Mucosa of descending colon (tissue), 3 donors: ENCODE data around the gene FCHSD2. TPM values are rescaled to one million over a fixed set of nuclear protein-coding genes. Genes with fewer than 3 reads are reported as not detected.
A peak's percentile ranks its signal among the peaks of the same experiment; 100 is the strongest.
"Not testable (repeated sequence)": the region's sequence is repeated elsewhere in the genome, so short reads cannot be mapped to it uniquely, and the experiment has no call there.

ENCODE experiments used
- ATAC-seq: fragments of 200-7000 bp; cut with Tn5 transposase; one replicate; pipeline ENCODE4 v1.9.1; 2020; ENCODE audit warnings: mild to moderate bottlenecking, moderate library complexity
- DNase-seq, 3 donors: peaks; one replicate each; pipeline ENCODE4 v3.0.0-alpha.2; 2020
- H3K36me3 ChIP-seq: fragments of 200-600 bp; one replicate; pipeline ENCODE4 v1.8.0; 2021; ENCODE audit warnings: low read depth, mild to moderate bottlenecking
- H3K4me1 ChIP-seq: fragments of 200-600 bp; one replicate; pipeline ENCODE4 v1.8.0; 2021; ENCODE audit warnings: low read depth, mild to moderate bottlenecking
- H3K4me3 ChIP-seq: fragments of 200-600 bp; one replicate; pipeline ENCODE4 v1.8.0; 2021; ENCODE audit warnings: mild to moderate bottlenecking
- H3K9me3 ChIP-seq: fragments of 200-600 bp; one replicate; pipeline ENCODE4 v1.8.0; 2021; ENCODE audit warnings: mild to moderate bottlenecking
- CTCF ChIP-seq: fragments of 200-600 bp; IDR thresholded peaks from one replicate; pipeline ENCODE4 v1.8.0; 2022; ENCODE audit warnings: antibody characterized with exemption, mild to moderate bottlenecking
- intact Hi-C, 2 donors: fragments of 100-400 bp; cut with DNase I in 1 of 2; cut with micrococcal nuclease in 1 of 2; formaldehyde crosslinking; loops; one replicate each; pipeline versions ENCODE4 v1.11.0 to v1.11.1; 2022; cut with DNase I, micrococcal nuclease
- total RNA-seq, 3 donors: library from RNA; stranded (reverse); fragmentation: NEBNext Ultra II Directional in 2 of 3; extraction: Animal tissue kit (Norgen Biotek cat#: 25700) in 2 of 3; gene quantifications; one replicate each; pipeline versions ENCODE4 v1.2.1 to v1.2.4, GENCODE V29; 2021 to 2023
- donor health status: DM: no; HTN: no; CAD: no; lungs with moderate emphysema.
- donor health status: DM: no; HTN: no; CAD: no.
- donor health status: DM: no; HTN: yes; CAD: no.

Gene FCHSD2
- total RNA-seq, 3 donors from 2014 or later: 15.7 to 41.6 (median 21.6) TPM

DNA sequence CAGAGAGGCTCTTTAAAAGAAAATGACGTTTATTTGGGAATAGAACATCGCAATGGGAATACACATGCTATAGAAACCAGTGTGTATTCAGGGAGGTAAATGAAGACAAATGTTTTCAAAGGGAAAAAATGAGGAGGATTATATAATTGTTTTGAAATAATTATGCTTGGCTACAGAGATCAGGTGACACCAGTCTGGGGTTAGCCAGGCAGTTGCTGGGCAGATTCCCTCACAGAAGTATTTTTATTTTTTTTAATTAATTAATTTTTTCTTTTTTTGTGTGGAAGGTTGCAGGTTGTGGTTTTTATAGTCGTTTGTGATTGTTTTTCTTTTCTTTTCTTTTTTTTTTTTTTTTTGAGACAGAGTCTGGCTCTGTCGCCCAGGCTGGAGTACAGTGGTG is 342.7 kb downstream of the FCHSD2 start:
- intact Hi-C loops: loop anchor here in 1 of 2 donors (10.0 kb wide), 1 partner anchor 75 kb away; no protein-coding TSS in a partner anchor

GRCh38 chr11:72798361-72798760 is 343.8 kb downstream of the FCHSD2 start:
- ATAC-seq: no peak
- Histone ChIP-seq H3K4me3 (no peak overlapping the region), H3K36me3 (no peaks in the 10 kb centered on the region), H3K9me3 (no peaks in the 10 kb centered on the region), H3K4me1 (no peaks in the 10 kb centered on the region)
- intact Hi-C loops: loop anchor here in 1 of 2 donors (10.0 kb wide), 1 partner anchor 74 kb away; no protein-coding TSS in a partner anchor
- no peak for DNase-seq
- no peak for TF ChIP-seq CTCF

More for the DNA sequence above, 342.7 kb downstream of the FCHSD2 start:
- Histone ChIP-seq H3K4me1 (no peaks in the 10 kb centered on the region), H3K36me3 (no peaks in the 10 kb centered on the region), H3K9me3 (no peaks in the 10 kb centered on the region), H3K4me3 (no peak overlapping the region)
- ATAC-seq (no peak), DNase-seq (no peak)
- no peak for TF ChIP-seq CTCF

- peak; percentile 95 for TF ChIP-seq CTCF
- H3K4me3 ChIP-seq: peak within 1 kb of the TSS; percentile 38
- no peaks in the 10 kb centered on the region for H3K9me3 ChIP-seq
- H3K36me3 ChIP-seq: no peaks in the 10 kb centered on the region
- intact Hi-C loops: loop anchor here (5.0 to 10.0 kb wide), 2 partner anchors 69 to 71 kb away; no protein-coding TSS in a partner anchor
- peak; percentile 99 for ATAC-seq
- peaks cover 13% of the 10 kb centered on the region for H3K4me1 ChIP-seq
- peak; percentile 96 to 98 (median 97) for DNase-seq
Measured at GRCh38 chr11:72793425-72794367, 348.4 kb downstream of the FCHSD2 start, which contains the start of gene STARD10. TSS of gene STARD10 (minus strand) at chr11:72794047. CDS start at chr11:72781181, 12,866 bp downstream.

DNA sequence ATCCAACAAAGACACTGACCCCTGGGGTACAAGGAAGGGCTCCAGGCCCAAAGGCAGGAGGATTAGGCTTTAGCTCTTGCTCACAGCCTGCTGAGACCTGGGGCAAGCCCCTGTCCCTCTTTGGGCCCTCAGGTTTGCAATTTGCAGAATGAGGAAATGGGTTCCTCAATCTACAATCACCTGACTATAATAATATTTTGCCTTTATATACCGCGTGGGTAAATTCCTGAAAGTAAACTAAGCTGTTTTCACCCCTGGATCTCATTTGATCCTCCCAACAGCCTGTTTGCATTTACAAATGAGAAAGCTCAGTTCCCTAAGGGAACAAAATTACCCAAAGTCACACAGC is 349.1 kb downstream of the FCHSD2 start:
- intact Hi-C loops: loop anchor here (5.0 to 10.0 kb wide), 2 partner anchors 68 to 71 kb away; no protein-coding TSS in a partner anchor
- Histone ChIP-seq H3K4me3 (no peak overlapping the region), H3K9me3 (no peaks in the 10 kb centered on the region), H3K36me3 (no peaks in the 10 kb centered on the region), H3K4me1 (peaks cover 15% of the 10 kb centered on the region)
- no peak for ATAC-seq
- peak in 1 of 3 donors; percentile 19 for DNase-seq
- TF ChIP-seq CTCF: no peak

DNA sequence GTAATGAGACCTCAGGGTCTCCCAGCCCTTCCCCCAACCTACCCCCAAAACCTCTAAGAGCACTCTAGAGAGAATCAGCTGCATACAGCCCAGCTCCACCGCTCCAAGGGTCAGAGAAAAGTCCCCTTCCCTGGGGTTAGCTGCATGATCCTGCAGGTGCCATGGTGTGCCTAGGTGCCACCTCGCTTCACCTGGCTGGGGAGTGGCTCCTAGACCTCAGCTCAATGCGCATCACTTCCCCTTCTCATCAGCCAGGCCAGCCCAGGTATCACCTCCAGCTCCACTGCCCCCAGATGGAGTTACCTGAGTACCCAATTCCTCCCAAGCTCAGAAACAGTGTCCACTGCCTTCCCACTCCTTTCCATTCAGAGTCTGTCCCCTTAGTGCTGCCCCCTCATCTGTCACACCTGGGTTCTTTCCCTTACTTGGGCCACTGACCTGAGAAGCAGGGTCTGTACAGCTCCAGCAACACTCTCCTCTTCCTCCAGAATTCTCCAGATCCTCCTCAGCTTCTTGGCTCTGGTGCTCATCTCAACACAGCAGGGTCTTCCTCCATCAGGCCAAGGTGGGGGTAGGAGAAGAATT is 349.6 kb downstream of the FCHSD2 start:
- Histone ChIP-seq H3K4me1 (peaks cover 20% of the 10 kb centered on the region), H3K9me3 (no peaks in the 10 kb centered on the region), H3K4me3 (no peak overlapping the region), H3K36me3 (no peaks in the 10 kb centered on the region)
- DNase-seq: peak in 1 of 3 donors; percentile 29
- no peak for TF ChIP-seq CTCF
- ATAC-seq: no peak
- intact Hi-C loops: loop anchor here (5.0 to 10.0 kb wide), 2 partner anchors 68 to 70 kb away; no protein-coding TSS in a partner anchor

DNA sequence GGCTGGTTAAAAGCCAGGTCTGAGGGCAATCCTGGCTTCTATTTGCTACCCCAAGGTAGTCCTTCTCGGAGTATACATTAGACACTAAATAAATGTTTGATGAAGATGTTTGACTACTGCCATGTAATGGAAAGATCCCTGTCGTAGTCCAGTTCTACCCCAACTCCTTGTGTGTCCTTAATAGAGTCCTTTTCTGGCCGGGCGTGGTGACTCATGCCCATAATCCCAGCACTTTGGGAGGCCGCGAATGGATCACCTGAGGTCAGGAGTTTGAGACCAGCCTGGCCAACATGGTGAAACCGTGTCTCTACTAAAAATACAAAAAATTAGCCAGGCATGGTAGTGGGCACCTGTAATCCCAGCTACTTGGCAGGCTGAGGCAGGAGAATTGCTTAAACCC is 350.9 kb downstream of the FCHSD2 start:
- intact Hi-C loops: loop anchor here (5.0 to 10.0 kb wide), 2 partner anchors 66 to 69 kb away; no protein-coding TSS in a partner anchor
- not testable (repeated sequence) for H3K9me3 ChIP-seq, H3K36me3 ChIP-seq, H3K4me3 ChIP-seq, ATAC-seq
- H3K4me1 ChIP-seq: peaks cover 32% of the 10 kb centered on the region
- peak in 1 of 3 donors; percentile 14 for DNase-seq
